GM12878 (cell line): Measurements from ENCODE around the gene IGF1R. TPM values are rescaled to one million over a fixed set of nuclear protein-coding genes. Genes with fewer than 3 reads are reported as not detected.

Experiments
- BRCA1 ChIP-seq: IDR thresholded peaks from 2 replicates; pipeline ENCODE4 v1.6.1; 2011; ENCODE audit warnings: low read depth, low read length, improper control_type of control experiment
- E2F8 ChIP-seq: fragments of 450-650 bp; IDR thresholded peaks from 2 replicates; pipeline ENCODE4 v1.6.1; 2018; ENCODE audit warnings: mild to moderate bottlenecking, low read depth, moderate library complexity; ENCODE audit not compliant: partially characterized antibody
- IRF5 ChIP-seq: fragments of 450-650 bp; IDR thresholded peaks from 2 replicates; pipeline ENCODE4 v1.6.1; 2017; ENCODE audit warnings: borderline replicate concordance
- PRDM15 ChIP-seq: fragments of 450-650 bp; formaldehyde crosslinking; IDR thresholded peaks from 2 replicates; pipeline ENCODE4 v1.4.0; 2020; ENCODE audit warnings: mild to moderate bottlenecking, moderate library complexity
- polyA plus RNA-seq, 11 experiments: library from polyadenylated mRNA; depleted of rRNA in 4 of 11; unstranded in 6 of 11; stranded (reverse) in 5 of 11; fragments of >200 nt; fragmentation: Nextera tagmentation in 4 of 11; fragmentation: Illumina TruSeq in 1 of 11; extraction: Ambion mirVana in 4 of 11; extraction: Trizol in 1 of 11; gene quantifications; 1 replicate in 1 of 11; 2 replicates in 10 of 11; pipeline versions ENCODE4 v1.2.1 to v1.2.3, GENCODE V29; 2011 to 2016; ENCODE audit warnings: inconsistent platforms in 2 of 11, missing spikeins in 2 of 11, low read depth in 1 of 11
- total RNA-seq, 4 experiments: library from RNA; depleted of rRNA in 3 of 4; stranded (reverse); fragments of >200 nt in 3 of 4; fragmentation: Illumina TruSeq in 1 of 4; extraction: Trizol in 1 of 4; gene quantifications; 2 replicates each; pipeline versions ENCODE4 v1.2.1 to v1.2.3, GENCODE V29; 2013 to 2021

Gene IGF1R
- total and polyA plus RNA-seq, 10 of the 15 experiments (the other 5 are each of a cell fraction or from before 2014, with no cell fraction given) = 0.03 to 2.7 (median 0.66) TPM

- TF ChIP-seq PRDM15 (CRISPR knock-in tag) (no peak), E2F8 (no peak), IRF5 (no peak), BRCA1 (no peak)
Observed at GRCh38 chr15:98720031-98720430, 71.7 kb downstream of the IGF1R start (continued).
